GM23248 (cell line): ENCODE data around the gene EXOC2. TPM values are rescaled to one million over a fixed set of nuclear protein-coding genes. Genes with fewer than 3 reads are reported as not detected.

ENCODE experiments used
- DNase-seq: peaks from one replicate; pipeline ENCODE4 v3.0.0-alpha.2; 2015
- H2AFZ ChIP-seq: fragments of 200-600 bp; sonication (generic); 2 replicates; pipeline ENCODE4 v1.6.1; 2016; ENCODE audit warnings: antibody characterized with exemption
- H3F3A ChIP-seq: fragments of 200-600 bp; sonication (generic); 2 replicates; pipeline ENCODE4 v1.6.1; 2016; ENCODE audit warnings: mild to moderate bottlenecking, antibody characterized with exemption, mixed run types; ENCODE audit not compliant: insufficient read depth
- H3K27ac ChIP-seq: fragments of 200-600 bp; sonication (generic); 2 replicates; pipeline ENCODE4 v1.5.1; 2016; ENCODE audit warnings: mild to moderate bottlenecking
- H3K27me3 ChIP-seq: fragments of 200-600 bp; sonication (generic); replicated peaks from 2 replicates; pipeline ENCODE4 v1.6.1; 2016; ENCODE audit warnings: mild to moderate bottlenecking; ENCODE audit not compliant: insufficient read depth
- H3K36me3 ChIP-seq: fragments of 200-600 bp; sonication (generic); 2 replicates; pipeline ENCODE4 v1.6.1; 2016; ENCODE audit warnings: low read depth, mild to moderate bottlenecking
- H3K4me1 ChIP-seq: fragments of 200-600 bp; sonication (generic); 2 replicates; pipeline ENCODE4 v1.6.1; 2016; ENCODE audit warnings: mild to moderate bottlenecking; ENCODE audit not compliant: insufficient read depth
- H3K4me2 ChIP-seq: fragments of 200-600 bp; sonication (generic); one replicate; pipeline ENCODE4 v1.6.1; 2016; ENCODE audit warnings: mild to moderate bottlenecking; ENCODE audit not compliant: unreplicated experiment
- H3K4me3 ChIP-seq: fragments of 200-600 bp; sonication (generic); 2 replicates; pipeline ENCODE4 v1.5.1; 2016; ENCODE audit warnings: mild to moderate bottlenecking
- H3K79me2 ChIP-seq: fragments of 200-600 bp; sonication (generic); 2 replicates; pipeline ENCODE4 v1.6.1; 2016; ENCODE audit warnings: mild to moderate bottlenecking; ENCODE audit not compliant: insufficient read depth
- H3K9ac ChIP-seq: fragments of 200-600 bp; sonication (generic); 2 replicates; pipeline ENCODE4 v1.6.1; 2016; ENCODE audit warnings: mild to moderate bottlenecking
- H3K9me2 ChIP-seq: fragments of 200-600 bp; sonication (generic); 2 replicates; pipeline ENCODE4 v1.6.1; 2016; ENCODE audit warnings: mixed run types, mild to moderate bottlenecking, moderate library complexity; ENCODE audit not compliant: insufficient read depth
- H3K9me3 ChIP-seq: fragments of 200-600 bp; sonication (generic); one replicate; pipeline ENCODE4 v1.6.1; 2017; ENCODE audit warnings: low read depth
- H4K20me1 ChIP-seq: fragments of 200-600 bp; sonication (generic); 2 replicates; pipeline ENCODE4 v1.6.0; 2016; ENCODE audit not compliant: insufficient read depth
- EZH2 ChIP-seq: fragments of 200-600 bp; sonication (generic); IDR thresholded peaks from 2 replicates; pipeline ENCODE4 v1.6.1; 2018; ENCODE audit warnings: antibody characterized with exemption, mild to moderate bottlenecking; ENCODE audit not compliant: insufficient read depth, poor library complexity, severe bottlenecking
- EZH2phosphoT487 ChIP-seq: fragments of 200-600 bp; sonication (generic); IDR thresholded peaks from 2 replicates; pipeline ENCODE4 v1.6.1; 2018; ENCODE audit warnings: antibody characterized with exemption, moderate library complexity, mild to moderate bottlenecking, low read depth; ENCODE audit not compliant: insufficient read depth
- WGBS, 2 experiments: methylation state at CpG; one replicate each; pipeline ENCODE4 v1.1.6; 2015 to 2017; ENCODE audit warnings: low lambda C conversion rate in 2 of 2, low coverage in 1 of 2; ENCODE audit errors: missing lambda C conversion rate in 2 of 2; 5-methylcytosine and 5-hydroxymethylcytosine counted together
- in situ Hi-C: fragments of 300-500 bp; cut with MboI; formaldehyde crosslinking; loops from 2 replicates; pipeline ENCODE4 v1.15.0; 2020
- polyA plus RNA-seq: library from polyadenylated mRNA; unstranded; fragments of >200 nt; fragmentation: Nextera tagmentation; extraction: Ambion mirVana; gene quantifications from 2 replicates; pipeline ENCODE4 v1.2.1, GENCODE V29; 2016
- total RNA-seq: library from RNA; depleted of rRNA; stranded (reverse); fragments of >200 nt; shearing (Covaris generic); gene quantifications from 2 replicates; pipeline ENCODE4 v1.2.3, GENCODE V29; 2014

EXOC2 gene
- total and polyA plus RNA-seq, 2 experiments from 2014 or later: 17.5 to 32.9 TPM

DNA sequence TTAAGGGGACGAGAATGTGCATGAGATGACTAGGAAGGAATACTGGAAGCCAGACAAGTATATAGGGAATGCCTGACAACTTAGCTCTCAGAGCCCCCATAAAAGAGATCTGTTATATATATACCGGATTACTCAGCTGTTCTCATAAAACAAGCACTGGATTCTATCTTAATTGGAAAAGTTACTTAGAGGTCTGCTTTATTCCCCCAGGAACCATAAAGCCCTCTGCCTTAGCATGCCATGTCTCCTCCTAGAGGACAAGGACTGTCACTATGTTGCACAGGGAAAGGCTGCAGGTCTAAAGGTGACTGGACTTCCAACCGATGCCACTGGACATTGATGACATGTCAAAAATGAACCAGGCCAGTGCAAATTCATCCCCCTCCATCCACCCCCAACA, 6.4 kb downstream of the EXOC2 start:
- H3K27ac ChIP-seq: no peak overlapping the region
- H3K9me2 ChIP-seq: no peaks in the 10 kb centered on the region
- no peak overlapping the region for H3K4me3 ChIP-seq
- peaks cover 7% of the 10 kb centered on the region; the same call in 1 of the 2 replicates for H4K20me1 ChIP-seq
- 81 to 88% methylated on average over 3 of the region's 3 CpGs for WGBS, 2 experiments
- in situ Hi-C loops: no loop called here
- peaks cover 30% of the 10 kb centered on the region for H3K4me1 ChIP-seq
- H3F3A ChIP-seq: peaks cover 4% of the 10 kb centered on the region
- DNase-seq: no peak
- H3K4me2 ChIP-seq: no peak overlapping the region
- H3K36me3 ChIP-seq: no peaks in the 10 kb centered on the region
- no peaks in the 10 kb centered on the region for H3K9me3 ChIP-seq
- H3K27me3 ChIP-seq: no peaks in the 10 kb centered on the region
- H2AFZ ChIP-seq: no peak overlapping the region
- peaks cover 90% of the 10 kb centered on the region for H3K79me2 ChIP-seq
- no peak overlapping the region for H3K9ac ChIP-seq
- TF ChIP-seq EZH2: no peak
- no peak for TF ChIP-seq EZH2phosphoT487

DNA sequence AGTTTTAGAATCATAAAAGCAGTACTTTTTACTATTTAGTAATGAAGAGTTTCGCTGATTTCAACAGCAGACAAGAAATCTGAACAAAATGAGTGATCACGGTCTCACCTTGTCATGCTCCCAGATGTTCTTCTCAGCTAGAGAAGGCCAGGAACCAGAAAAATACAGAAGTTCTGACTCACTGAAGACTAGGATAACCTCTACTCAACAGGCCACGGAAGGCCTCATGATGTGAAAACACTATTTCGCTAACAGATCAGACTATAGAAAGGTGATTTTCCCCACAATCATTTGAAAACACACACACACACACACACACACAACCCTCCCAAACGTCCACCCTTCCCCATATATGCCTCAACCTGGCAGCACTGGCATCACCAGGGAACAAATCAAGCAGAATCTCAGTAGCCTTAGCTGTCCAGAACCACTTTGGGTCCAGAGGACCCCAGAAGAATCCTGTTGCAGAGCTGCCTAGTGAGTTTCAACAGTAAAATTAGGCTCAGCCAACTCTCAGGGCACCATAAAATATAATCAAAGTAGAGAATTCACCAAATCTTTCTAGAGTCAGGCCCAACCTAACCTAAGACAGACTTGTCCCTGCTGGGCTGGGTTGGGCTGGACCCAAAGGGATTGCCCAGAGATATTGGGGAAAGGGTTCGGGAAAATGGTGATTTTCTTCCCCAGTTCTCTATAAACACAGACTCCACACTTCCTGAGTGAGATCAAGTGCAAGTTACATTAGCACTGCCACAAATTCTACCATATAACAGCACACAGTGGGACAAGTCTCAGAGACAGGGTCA, 7.9 kb downstream of the EXOC2 start:
- Histone ChIP-seq H3K4me2 (peak overlapping the region; percentile 79), H3K27ac (peak overlapping the region; percentile 49; the same call in 1 of the 2 replicates), H3K9me2 (no peaks in the 10 kb centered on the region), H3K4me3 (no peak overlapping the region), H3K79me2 (peaks cover 90% of the 10 kb centered on the region), H3K4me1 (peaks cover 30% of the 10 kb centered on the region), H3K27me3 (no peaks in the 10 kb centered on the region), H2AFZ (no peak overlapping the region), H3K9ac (peak overlapping the region; percentile 57; the same call in 1 of the 2 replicates), H3K9me3 (no peaks in the 10 kb centered on the region), H3K36me3 (no peaks in the 10 kb centered on the region), H4K20me1 (peaks cover 5% of the 10 kb centered on the region; the same call in 1 of the 2 replicates), H3F3A (peaks cover 5% of the 10 kb centered on the region)
- DNase-seq: peak; percentile 59
- WGBS, 2 experiments: 79 to 83% methylated on average over 6 of the region's 6 CpGs
- no peak for TF ChIP-seq EZH2phosphoT487
- in situ Hi-C loops: no loop called here

- H3K27ac ChIP-seq: peak overlapping the region; percentile 49
- in situ Hi-C loops: no loop called here
- H4K20me1 ChIP-seq: peaks cover 5% of the 10 kb centered on the region; the same call in 1 of the 2 replicates
- H3K9me2 ChIP-seq: no peaks in the 10 kb centered on the region
- H3K36me3 ChIP-seq: no peaks in the 10 kb centered on the region
- peak overlapping the region; percentile 66 for H2AFZ ChIP-seq
- H3K9me3 ChIP-seq: no peaks in the 10 kb centered on the region
- no peak for TF ChIP-seq EZH2phosphoT487
- no peak for TF ChIP-seq EZH2
- H3K4me2 ChIP-seq: peak overlapping the region; percentile 79
- H3K9ac ChIP-seq: peak overlapping the region; percentile 57
- 4 to 8% methylated on average over 14 to 15 of the region's 15 CpGs for WGBS, 2 experiments
- peaks cover 30% of the 10 kb centered on the region for H3K4me1 ChIP-seq
- H3K79me2 ChIP-seq: peaks cover 90% of the 10 kb centered on the region
- no peaks in the 10 kb centered on the region for H3K27me3 ChIP-seq
- DNase-seq: peak; percentile 77
- peaks cover 5% of the 10 kb centered on the region for H3F3A ChIP-seq
- peak overlapping the region; percentile 65 for H3K4me3 ChIP-seq
These were observed 9.0 kb downstream of the EXOC2 start for GRCh38 chr6:683742-684440.

DNA sequence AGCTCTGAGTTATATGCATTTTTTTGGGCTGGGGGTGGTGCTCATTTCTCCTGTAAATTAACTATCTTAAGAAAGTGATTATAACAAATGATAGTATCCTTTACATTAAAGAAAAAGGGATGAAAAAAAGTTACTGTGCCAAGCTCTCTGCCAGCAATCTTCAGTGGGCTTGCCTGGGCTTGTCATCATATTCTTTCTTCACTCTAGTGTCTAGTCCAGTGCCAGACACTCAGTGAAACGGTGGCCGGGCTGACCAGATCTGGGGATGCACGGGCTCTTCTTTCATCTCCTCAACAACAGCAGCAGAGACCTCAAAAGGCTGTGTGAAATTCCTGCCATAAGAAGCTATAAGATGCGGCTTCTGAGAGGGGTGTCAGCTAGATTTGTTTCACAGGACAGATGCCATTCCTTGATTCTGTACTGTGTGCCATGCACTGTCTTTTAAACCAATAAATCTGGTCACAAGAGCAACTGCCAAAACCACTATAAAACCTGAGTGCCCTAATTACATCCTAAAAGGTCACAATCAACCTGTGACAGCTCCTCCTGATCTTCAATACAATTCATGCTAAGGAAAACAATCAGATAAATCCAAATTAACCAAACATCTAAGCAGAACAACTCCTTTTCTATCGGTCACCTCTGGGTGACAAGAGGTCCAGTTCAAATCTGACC, 12.1 kb downstream of the EXOC2 start:
- 91 to 92% methylated on average over 5 of the region's 5 CpGs for WGBS, 2 experiments
- peaks cover 5% of the 10 kb centered on the region for H3F3A ChIP-seq
- no peak overlapping the region for H2AFZ ChIP-seq
- TF ChIP-seq EZH2: no peak
- TF ChIP-seq EZH2phosphoT487: no peak
- peaks cover 89% of the 10 kb centered on the region for H3K79me2 ChIP-seq
- in situ Hi-C loops: no loop called here
- no peak for DNase-seq
- H3K27me3 ChIP-seq: no peaks in the 10 kb centered on the region
- peaks cover 5% of the 10 kb centered on the region; the same call in 1 of the 2 replicates for H4K20me1 ChIP-seq
- no peaks in the 10 kb centered on the region for H3K9me2 ChIP-seq
- no peak overlapping the region for H3K4me3 ChIP-seq
- peaks cover 30% of the 10 kb centered on the region for H3K4me1 ChIP-seq
- no peak overlapping the region for H3K9ac ChIP-seq
- H3K36me3 ChIP-seq: no peaks in the 10 kb centered on the region
- H3K4me2 ChIP-seq: no peak overlapping the region
- H3K9me3 ChIP-seq: no peaks in the 10 kb centered on the region
- H3K27ac ChIP-seq: no peak overlapping the region
